HK-2 (cell line): ENCODE results near the gene NIFK.

ENCODE experiments used
- DNase-seq: peaks from one replicate; pipeline ENCODE4 v3.0.0-alpha.2; 2018; ENCODE audit not compliant: unreplicated experiment

The NIFK gene

GRCh38 chr2:121736462-121737336 is at the start of gene NIFK:
TSS of gene NIFK (minus strand) at chr2:121736875. CDS start at chr2:121736850, 25 bp downstream.
- peak; percentile 100 for DNase-seq

DNA sequence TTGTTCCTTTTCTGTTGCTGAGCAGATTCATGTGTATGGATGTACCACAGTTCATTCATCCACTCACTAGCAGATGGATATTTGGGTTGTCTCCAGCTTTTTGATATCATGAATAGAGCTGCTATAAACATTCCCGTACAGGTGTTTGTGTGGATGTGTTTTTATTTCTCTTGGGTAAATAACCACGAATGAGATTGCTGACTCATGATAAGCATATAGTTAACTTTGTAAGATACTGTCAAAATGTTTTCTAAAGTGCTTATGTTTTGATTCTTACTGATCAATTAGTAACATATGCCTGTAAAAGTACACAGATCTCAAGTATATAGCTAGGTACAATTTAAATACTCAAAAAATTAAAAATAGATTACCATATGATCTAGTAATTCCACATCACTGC is 46.5 kb upstream of the NIFK start:
- no peak for DNase-seq

- DNase-seq = no peak
Measured at GRCh38 chr2:121778741-121779487, 42.2 kb upstream of the NIFK start.

- DNase-seq = no peak
Measured at GRCh38 chr2:121777699-121778058, 41.0 kb upstream of the NIFK start.

DNA sequence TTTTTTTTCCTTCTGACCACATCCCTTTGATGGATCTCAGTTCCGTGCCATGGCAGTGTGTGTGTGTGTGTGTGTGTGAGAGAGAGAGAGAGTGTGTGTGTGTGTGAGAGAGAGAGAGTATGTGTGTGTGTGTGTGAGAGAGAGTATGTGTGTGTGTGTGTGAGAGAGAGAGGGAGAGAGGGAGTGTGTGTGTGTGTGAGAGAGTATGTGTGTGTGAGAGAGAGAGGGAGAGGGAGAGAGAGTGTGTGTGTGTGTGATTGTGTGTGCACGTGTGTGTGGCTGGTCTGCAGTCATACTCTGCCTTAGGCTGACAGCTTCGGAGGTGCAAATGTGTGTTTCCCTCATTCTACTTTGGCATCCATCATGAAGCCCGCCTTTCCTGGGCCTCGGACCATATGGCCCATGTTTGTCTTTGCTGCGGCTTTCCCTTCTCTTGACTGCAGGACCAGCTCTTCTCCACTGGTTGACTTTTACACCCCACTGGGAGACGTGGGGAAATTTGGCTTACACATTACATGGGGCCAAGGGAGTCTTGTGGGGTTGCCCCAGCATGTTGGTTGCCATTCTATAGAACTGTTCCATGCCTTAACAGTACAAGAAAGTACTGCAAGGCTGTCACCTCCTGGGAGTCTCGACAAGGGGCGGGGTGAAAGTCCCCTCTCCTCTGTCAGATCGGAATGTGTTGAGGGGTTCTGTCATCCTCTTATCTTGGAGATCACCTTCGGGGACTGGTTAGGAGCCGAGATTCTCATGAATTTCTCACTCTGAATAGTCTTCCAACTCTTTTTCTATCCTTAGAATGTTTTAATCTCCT is 40.4 kb upstream of the NIFK start:
- no peak for DNase-seq

DNA sequence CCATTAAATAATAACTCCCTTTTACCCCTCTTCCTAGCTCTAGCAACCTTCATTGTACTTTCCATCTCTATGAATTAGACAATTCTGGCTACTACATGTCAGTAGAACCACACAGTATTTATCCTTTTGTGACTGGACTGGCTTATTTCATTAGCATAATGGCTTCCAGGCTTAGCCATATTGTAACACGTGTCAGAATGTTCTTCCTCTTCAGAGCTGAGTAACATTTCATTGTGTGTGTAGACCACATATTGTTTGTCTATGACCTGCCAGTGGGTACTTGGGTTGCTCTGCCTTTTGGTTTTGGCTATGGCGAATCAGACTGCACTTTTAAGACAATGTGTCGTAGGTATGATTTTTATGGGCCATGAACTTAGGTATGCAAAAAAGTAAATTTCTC is 39.7 kb upstream of the NIFK start:
- no peak for DNase-seq

DNA sequence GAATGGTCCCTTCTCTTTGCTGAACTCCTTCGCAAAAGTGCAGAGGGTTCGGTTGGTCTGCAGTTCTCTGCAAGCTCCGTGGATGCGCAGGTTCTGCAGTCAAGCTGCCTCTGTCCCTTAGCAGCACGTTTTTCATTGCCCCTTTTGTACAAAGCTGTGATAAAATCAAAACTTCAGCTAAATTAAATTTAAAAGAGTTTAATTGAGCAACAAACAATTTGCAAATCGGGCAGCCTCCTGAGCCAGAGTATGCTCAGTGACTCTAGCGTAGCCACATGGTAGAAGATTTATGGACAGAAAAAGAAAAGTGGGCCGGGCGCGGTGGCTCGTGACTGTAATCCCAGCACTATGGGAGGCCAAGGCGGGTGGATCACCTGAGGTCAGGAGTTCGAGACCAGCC is 37.6 kb upstream of the NIFK start:
- DNase-seq = no peak

GRCh38 chr2:121771976-121772742 is 35.5 kb upstream of the NIFK start:
- DNase-seq = no peak

GRCh38 chr2:121768143-121768755 is 31.6 kb upstream of the NIFK start:
- no peak for DNase-seq

GRCh38 chr2:121766624-121767023 is 29.9 kb upstream of the NIFK start:
- DNase-seq = no peak

- no peak for DNase-seq
Measured at GRCh38 chr2:121764681-121765228, 28.1 kb upstream of the NIFK start.

- peak; percentile 94 for DNase-seq
Measured at GRCh38 chr2:121755237-121756111, 18.8 kb upstream of the NIFK start, which contains the start of gene TSN. TSS of gene TSN (plus strand) at chr2:121755651. CDS start at chr2:121755780, 129 bp downstream.

DNA sequence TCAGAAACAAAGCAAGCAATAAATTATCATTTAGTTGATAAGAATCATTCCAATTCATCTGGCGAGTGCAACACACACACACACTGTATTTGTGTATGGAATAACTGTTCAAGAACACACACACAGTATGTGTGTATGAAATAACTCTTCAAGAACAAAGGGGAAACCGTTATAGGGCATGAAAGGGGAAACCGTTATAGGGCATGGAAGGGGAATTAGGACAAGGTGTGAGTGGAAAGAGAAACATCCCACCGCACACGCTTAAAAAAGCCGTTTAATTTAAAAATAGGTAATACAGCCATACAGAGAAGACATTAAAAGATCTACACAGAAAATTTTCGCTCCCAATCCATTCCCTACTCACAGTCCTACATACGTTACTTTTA is 18.2 kb upstream of the NIFK start:
- DNase-seq = no peak

- DNase-seq = no peak
Measured at GRCh38 chr2:121748202-121748601, 11.5 kb upstream of the NIFK start.

DNA sequence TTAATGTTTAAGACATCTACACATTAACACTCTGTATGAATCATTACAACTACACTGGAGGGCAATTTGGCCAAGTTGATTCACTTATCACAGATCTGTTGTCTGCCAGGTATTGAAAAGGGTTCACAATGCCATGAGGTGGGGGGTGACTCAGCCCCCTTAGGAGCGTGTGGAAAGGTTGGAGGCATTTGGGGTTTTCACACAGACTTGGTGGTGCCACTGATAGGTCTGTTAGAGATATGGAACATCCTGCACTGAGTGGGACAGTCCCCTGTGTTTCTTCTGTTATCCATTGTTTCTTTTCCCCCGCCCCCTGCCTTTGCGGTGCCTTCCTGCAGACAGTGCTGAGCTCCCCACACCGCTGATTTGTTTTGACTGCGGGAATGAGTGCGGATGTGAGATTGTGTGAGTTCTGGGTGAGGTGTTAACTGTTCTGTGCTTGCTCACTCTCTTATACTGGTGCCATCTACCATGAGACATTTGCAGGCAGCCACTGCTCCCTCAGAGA is 9.4 kb upstream of the NIFK start:
- peak; percentile 85 for DNase-seq

DNA sequence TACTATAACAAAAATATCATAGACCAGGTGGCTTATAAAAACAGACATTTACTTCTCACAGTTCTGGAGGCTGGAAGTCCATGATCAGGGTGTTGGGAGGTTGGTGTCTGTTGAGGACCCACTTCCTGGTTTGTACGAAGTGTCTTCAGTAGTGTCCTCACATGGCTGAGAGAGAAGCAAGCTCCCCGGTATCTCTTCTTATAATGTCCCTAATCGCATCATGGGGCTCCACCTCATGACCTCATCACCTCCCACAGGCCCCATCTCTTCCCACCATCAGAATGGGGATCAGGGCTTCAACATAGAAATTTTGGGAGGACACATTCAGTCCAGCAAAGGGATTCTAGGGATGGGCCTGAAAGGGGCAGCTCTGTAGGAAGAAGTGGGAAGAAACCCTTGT is 4.8 kb upstream of the NIFK start:
- no peak for DNase-seq

DNA sequence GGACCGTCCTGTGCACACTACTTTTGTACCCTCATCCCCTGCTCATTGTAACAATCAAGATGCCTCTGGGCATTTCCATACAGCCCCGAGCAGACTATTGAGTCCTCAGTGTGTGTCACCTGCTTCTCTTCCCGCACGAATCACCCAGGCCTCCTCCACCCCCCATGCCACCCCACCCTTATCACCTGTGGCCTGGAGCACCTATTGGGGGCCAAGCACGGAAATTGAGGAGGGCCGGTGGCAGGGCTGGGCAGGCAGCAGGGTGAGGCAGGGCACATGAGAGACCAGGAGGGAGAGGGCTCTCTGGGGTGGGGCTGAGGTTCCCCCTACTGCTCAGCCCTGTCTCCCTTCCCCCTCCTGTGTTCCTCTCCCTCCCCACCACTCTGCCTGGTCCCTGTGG is 4.3 kb upstream of the NIFK start:
- no peak for DNase-seq

DNA sequence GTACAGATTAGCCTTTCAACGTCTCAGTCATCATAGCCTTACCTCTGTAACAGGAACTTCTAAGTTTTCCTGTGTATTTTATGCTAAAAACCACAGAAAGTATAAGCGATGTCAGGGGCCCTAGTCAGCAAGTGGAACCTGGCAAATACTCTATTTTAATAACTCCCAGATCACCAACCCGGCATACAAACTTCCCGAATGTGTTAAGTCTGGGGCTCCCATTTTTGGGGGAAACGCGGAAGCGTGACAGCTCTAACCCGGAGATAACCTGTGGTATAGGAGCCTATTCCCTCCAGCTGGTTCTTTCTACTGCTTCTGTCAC is 574 bp downstream of the NIFK start:
- no peak for DNase-seq

DNA sequence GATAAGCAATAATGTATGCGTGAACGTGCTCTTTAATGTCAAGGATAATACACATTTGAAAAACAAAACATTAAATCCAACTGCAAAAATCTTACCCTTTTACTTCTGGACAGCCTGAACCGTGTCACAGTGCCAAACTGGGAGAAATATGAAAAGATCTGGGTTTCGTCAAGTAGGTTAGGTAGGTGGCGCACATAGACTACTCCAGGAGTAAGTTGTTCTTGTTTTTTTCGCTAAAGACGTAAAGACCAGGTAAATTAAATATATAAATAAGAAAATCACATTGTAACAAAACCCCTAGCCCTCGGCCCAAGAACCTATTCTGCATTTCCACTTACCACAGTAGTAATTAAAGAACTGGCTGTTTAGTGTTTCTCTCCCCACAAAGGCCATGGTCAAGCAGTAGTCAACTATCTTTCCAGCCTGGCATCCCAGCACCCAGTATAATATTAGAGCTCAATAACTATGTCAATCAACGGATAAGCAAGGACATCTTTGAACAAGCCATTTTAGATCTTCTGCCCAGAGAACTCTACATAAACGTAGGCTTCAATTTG is 1.1 kb downstream of the NIFK start:
- DNase-seq = no peak
